B cell (primary cell): Measurements from ENCODE around the gene CADM2. TPM values are rescaled to one million over a fixed set of nuclear protein-coding genes. Genes with fewer than 3 reads are reported as not detected.

Source experiments
- ATAC-seq: fragments of 200-7000 bp; cut with Tn5 transposase; one replicate; pipeline ENCODE4 v1.10.0; 2021; ENCODE audit warnings: low read depth, mild to moderate bottlenecking, moderate number of reproducible peaks, moderate library complexity
- CTCF ChIA-PET: fragments of 350-600 bp; sonication (Branson Sonifier 250); formaldehyde crosslinking; loops from one replicate; lab custom pipeline; 2021; ENCODE audit warnings: antibody characterized with exemption, inconsistent platforms; lab: Charles Lee
- POLR2A ChIA-PET: fragments of 350-600 bp; sonication (Branson Sonifier 250); formaldehyde crosslinking; loops from one replicate; lab custom pipeline; 2021; ENCODE audit warnings: antibody characterized with exemption; lab: Charles Lee
- DNase-seq: peaks from one replicate; pipeline ENCODE4 v3.0.0; 2013
- H2AFZ ChIP-seq: 2 replicates; pipeline ENCODE4 v1.6.1; 2012; ENCODE audit warnings: mild to moderate bottlenecking, low read depth, low read length; ENCODE audit not compliant: insufficient read depth, poor library complexity, severe bottlenecking
- H3K27ac ChIP-seq, 2 donors: 1 replicate in 1 of 2; 2 replicates in 1 of 2; pipeline ENCODE4 v1.5.1; 2012 to 2013; ENCODE audit warnings: low read length in 2 of 2, mild to moderate bottlenecking in 2 of 2, moderate library complexity in 1 of 2
- H3K27me3 ChIP-seq, 4 experiments: fragments of 200-600 bp in 1 of 4; sonication (generic) in 1 of 4; replicated peaks in 1 of 4; 1 replicate in 2 of 4; 2 replicates in 2 of 4; pipeline versions ENCODE4 v1.6.1 to v1.7.0; 2013 to 2016; ENCODE audit warnings: low read length in 3 of 4, mild to moderate bottlenecking in 2 of 4, mixed read lengths in 1 of 4, moderate library complexity in 1 of 4; ENCODE audit not compliant: insufficient read depth in 4 of 4, control insufficient read depth in 3 of 4; ENCODE audit errors: control extremely low read depth in 1 of 4
- H3K36me3 ChIP-seq, 2 experiments: replicated peaks in 1 of 2; 1 replicate in 1 of 2; 2 replicates in 1 of 2; pipeline versions ENCODE4 v1.6.1 to v1.7.1; 2013; ENCODE audit warnings: low read length in 1 of 2; ENCODE audit not compliant: insufficient read depth in 2 of 2, control insufficient read depth in 1 of 2; ENCODE audit errors: control extremely low read depth in 1 of 2, extremely low read depth in 1 of 2
- H3K4me1 ChIP-seq, 2 donors: fragments of 200-600 bp in 1 of 2; sonication (generic) in 1 of 2; 1 replicate in 1 of 2; 2 replicates in 1 of 2; pipeline versions ENCODE4 v1.5.1 to v1.6.1; 2013 to 2017; ENCODE audit warnings: low read length in 2 of 2; ENCODE audit not compliant: control insufficient read depth in 2 of 2, insufficient read depth in 2 of 2
- H3K4me2 ChIP-seq: replicated peaks from 2 replicates; pipeline ENCODE3; 2012; ENCODE audit warnings: mild to moderate bottlenecking, low read depth, low read length; ENCODE audit not compliant: poor library complexity, severe bottlenecking
- H3K4me3 ChIP-seq, 5 experiments: fragments of 200-600 bp in 1 of 5; sonication (generic) in 1 of 5; 1 replicate in 3 of 5; 2 replicates in 2 of 5; pipeline versions ENCODE4 v1.5.1 to v1.7.0; 2011 to 2016; ENCODE audit warnings: low read length in 4 of 5, mild to moderate bottlenecking in 4 of 5, low read depth in 2 of 5, control low read depth in 1 of 5, moderate library complexity in 1 of 5; ENCODE audit not compliant: insufficient read depth in 1 of 5; ENCODE audit errors: control extremely low read depth in 1 of 5, extremely low read depth in 1 of 5
- H3K79me2 ChIP-seq: fragments of 200-600 bp; sonication (generic); one replicate; pipeline ENCODE4 v1.6.0; 2016; ENCODE audit warnings: low read length; ENCODE audit not compliant: control insufficient read depth, insufficient read depth
- H3K9ac ChIP-seq: fragments of 200-600 bp; sonication (generic); 2 replicates; pipeline ENCODE4 v1.6.1; 2017; ENCODE audit warnings: mild to moderate bottlenecking, low read length, moderate library complexity
- H3K9me3 ChIP-seq, 3 donors: one replicate each; pipeline versions ENCODE4 v1.6.1 to v1.7.1; 2013; ENCODE audit warnings: low read length in 2 of 3; ENCODE audit not compliant: control insufficient read depth in 2 of 3, insufficient read depth in 1 of 3; ENCODE audit errors: control extremely low read depth in 1 of 3
- H4K20me1 ChIP-seq: 2 replicates; pipeline ENCODE4 v1.6.0; 2012; ENCODE audit warnings: mild to moderate bottlenecking, low read length; ENCODE audit not compliant: insufficient read depth, control insufficient read depth, poor library complexity, severe bottlenecking
- H3K27ac Mint-ChIP-seq: one replicate; pipeline ENCODE4 v1.8.0; 2021; ENCODE audit warnings: mixed read lengths
- H3K27me3 Mint-ChIP-seq: one replicate; pipeline ENCODE4 v1.8.0; 2021; ENCODE audit warnings: mixed read lengths
- H3K4me1 Mint-ChIP-seq: one replicate; pipeline ENCODE4 v1.8.0; 2021; ENCODE audit warnings: mixed read lengths
- H3K4me3 Mint-ChIP-seq: one replicate; pipeline ENCODE4 v1.8.0; 2021; ENCODE audit warnings: mixed read lengths
- H3K9me3 Mint-ChIP-seq: one replicate; pipeline ENCODE4 v1.8.0; 2022; ENCODE audit warnings: mixed read lengths; ENCODE audit not compliant: insufficient read depth
- EZH2 ChIP-seq: IDR thresholded peaks from 2 replicates; pipeline ENCODE4 v1.6.1; 2012; ENCODE audit warnings: borderline replicate concordance, low read depth, mild to moderate bottlenecking, moderate library complexity, low read length; ENCODE audit not compliant: insufficient read depth, poor library complexity, severe bottlenecking
- WGBS: methylation state at CpG from one replicate; pipeline ENCODE4 v1.1.5; 2013; ENCODE audit warnings: missing lambda C conversion rate; ENCODE audit not compliant: insufficient coverage; 5-methylcytosine and 5-hydroxymethylcytosine counted together
- intact Hi-C: fragments of 100-400 bp; cut with micrococcal nuclease; formaldehyde crosslinking; loops from one replicate; pipeline ENCODE4 v1.10.0; 2022
- polyA plus RNA-seq: library from polyadenylated mRNA; depleted of rRNA; stranded (reverse); fragments of >200 nt; gene quantifications from 2 replicates; pipeline ENCODE4 v1.2.3, GENCODE V29; 2012
- total RNA-seq, 2 donors: library from RNA; stranded (reverse); fragments of 120-200 nt in 1 of 2; gene quantifications; 1 replicate in 1 of 2; 2 replicates in 1 of 2; pipeline versions ENCODE4 v1.2.3 to v1.2.4, GENCODE V29; 2013 to 2022
- TF ChIP-seq, protein P1 (sequence below): fragments of 200-600 bp; IDR thresholded peaks from one replicate; pipeline ENCODE4 v1.8.0; 2022; ENCODE audit warnings: antibody characterized with exemption, mild to moderate bottlenecking

CADM2 gene
- total and polyA plus RNA-seq, 2 donors (not counting 1 experiment from before 2014, with no cell fraction given), result 0.10 to 0.37 TPM

DNA sequence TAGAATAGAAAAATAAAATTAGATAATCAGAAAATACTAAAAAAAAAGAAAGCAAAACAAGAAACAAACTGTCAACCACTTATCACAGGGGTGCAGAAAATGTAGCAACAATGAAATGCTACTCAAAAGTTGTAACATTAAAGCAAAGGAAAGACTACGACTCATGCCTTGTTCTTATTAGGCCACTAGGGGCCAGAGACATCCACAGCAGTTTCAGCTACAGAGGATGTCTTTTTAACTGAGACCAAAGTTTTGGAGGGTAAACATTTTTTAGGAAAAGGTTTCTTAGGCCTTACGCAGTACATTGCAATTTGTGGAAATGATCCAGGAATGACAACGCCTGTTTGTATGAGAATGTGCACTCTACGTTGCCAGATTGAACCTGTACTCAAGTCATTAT, 15.4 kb upstream of the CADM2 start:
- no peak overlapping the region for H2AFZ ChIP-seq
- no peak overlapping the region for H3K9ac ChIP-seq
- WGBS, result 79% methylated on average over 4 of the region's 4 CpGs
- DNase-seq (no peak), ATAC-seq (no peak)
- TF ChIP-seq, protein P1, sequence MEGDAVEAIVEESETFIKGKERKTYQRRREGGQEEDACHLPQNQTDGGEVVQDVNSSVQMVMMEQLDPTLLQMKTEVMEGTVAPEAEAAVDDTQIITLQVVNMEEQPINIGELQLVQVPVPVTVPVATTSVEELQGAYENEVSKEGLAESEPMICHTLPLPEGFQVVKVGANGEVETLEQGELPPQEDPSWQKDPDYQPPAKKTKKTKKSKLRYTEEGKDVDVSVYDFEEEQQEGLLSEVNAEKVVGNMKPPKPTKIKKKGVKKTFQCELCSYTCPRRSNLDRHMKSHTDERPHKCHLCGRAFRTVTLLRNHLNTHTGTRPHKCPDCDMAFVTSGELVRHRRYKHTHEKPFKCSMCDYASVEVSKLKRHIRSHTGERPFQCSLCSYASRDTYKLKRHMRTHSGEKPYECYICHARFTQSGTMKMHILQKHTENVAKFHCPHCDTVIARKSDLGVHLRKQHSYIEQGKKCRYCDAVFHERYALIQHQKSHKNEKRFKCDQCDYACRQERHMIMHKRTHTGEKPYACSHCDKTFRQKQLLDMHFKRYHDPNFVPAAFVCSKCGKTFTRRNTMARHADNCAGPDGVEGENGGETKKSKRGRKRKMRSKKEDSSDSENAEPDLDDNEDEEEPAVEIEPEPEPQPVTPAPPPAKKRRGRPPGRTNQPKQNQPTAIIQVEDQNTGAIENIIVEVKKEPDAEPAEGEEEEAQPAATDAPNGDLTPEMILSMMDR, result no peak
- no peak for TF ChIP-seq EZH2
- no peak overlapping the region for H3K27ac Mint-ChIP-seq
- H3K27me3 ChIP-seq, result no peaks in the 10 kb centered on the region
- no peaks in the 10 kb centered on the region for H3K79me2 ChIP-seq
- no peaks in the 10 kb centered on the region for H3K9me3 Mint-ChIP-seq
- no peak overlapping the region for H3K27ac ChIP-seq
- no peaks in the 10 kb centered on the region for H3K27me3 Mint-ChIP-seq
- POLR2A ChIA-PET, result no interaction called here
- H3K4me1 ChIP-seq, result no peaks in the 10 kb centered on the region
- no peaks in the 10 kb centered on the region for H3K9me3 ChIP-seq
- no peaks in the 10 kb centered on the region for H4K20me1 ChIP-seq
- H3K4me3 Mint-ChIP-seq, result no peak overlapping the region
- no peak overlapping the region for H3K4me2 ChIP-seq
- H3K4me3 ChIP-seq, result no peak overlapping the region
- CTCF ChIA-PET, result no interaction called here
- no peaks in the 10 kb centered on the region for H3K4me1 Mint-ChIP-seq
- no peaks in the 10 kb centered on the region for H3K36me3 ChIP-seq
- intact Hi-C loops, result no loop called here

DNA sequence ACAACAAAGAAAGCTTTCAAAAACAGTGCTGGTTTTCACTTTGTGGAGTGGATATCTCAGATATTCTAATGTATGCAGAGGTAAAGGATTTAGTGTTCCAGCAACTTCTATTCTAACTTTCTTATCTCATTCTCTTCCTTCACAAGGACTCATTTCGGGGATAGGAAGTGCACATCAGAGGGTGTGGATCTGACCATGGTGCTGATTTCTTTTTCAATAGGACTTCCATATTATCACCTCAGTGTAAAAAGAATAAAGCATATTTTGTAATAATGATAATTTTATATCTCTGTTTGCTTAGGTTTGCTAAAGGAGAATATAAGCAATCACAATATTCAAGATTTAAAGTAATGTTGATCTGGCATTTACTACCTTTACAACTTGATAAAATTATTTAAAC, 12.5 kb upstream of the CADM2 start:
- ATAC-seq (no peak), DNase-seq (no peak)
- ChIA-PET POLR2A (no interaction called here), CTCF (no interaction called here)
- Histone ChIP-seq H3K9ac (no peak overlapping the region), H3K79me2 (no peaks in the 10 kb centered on the region), H3K4me2 (no peak overlapping the region), H3K27me3 (no peaks in the 10 kb centered on the region), H3K4me3 (no peak overlapping the region), H3K4me1 (no peaks in the 10 kb centered on the region), H3K27ac (no peak overlapping the region), H4K20me1 (no peaks in the 10 kb centered on the region), H2AFZ (no peak overlapping the region), H3K36me3 (no peaks in the 10 kb centered on the region), H3K9me3 (no peaks in the 10 kb centered on the region)
- intact Hi-C loops, result no loop called here
- peaks cover 2% of the 10 kb centered on the region for H3K9me3 Mint-ChIP-seq
- no peak overlapping the region for H3K4me3 Mint-ChIP-seq
- WGBS, result no CpG with 5 or more reads among the region's 1 CpG
- TF ChIP-seq, protein P1, result no peak
- TF ChIP-seq EZH2, result no peak
- no peak overlapping the region for H3K27ac Mint-ChIP-seq
- no peaks in the 10 kb centered on the region for H3K27me3 Mint-ChIP-seq
- no peaks in the 10 kb centered on the region for H3K4me1 Mint-ChIP-seq
